OCI-LY7 (cell line): Measurements from ENCODE around the gene OPCML.

ENCODE experiments used
- EZH2phosphoT487 ChIP-seq: fragments of 200-600 bp; sonication (generic); IDR thresholded peaks from 2 replicates; pipeline ENCODE4 v1.6.1; 2018; ENCODE audit warnings: low read depth, borderline replicate concordance, mild to moderate bottlenecking, mixed run types, antibody characterized with exemption, low read length, moderate library complexity, mixed read lengths
- TF ChIP-seq, protein P1 (sequence below): fragments of 200-600 bp; sonication (generic); conservative IDR thresholded peaks from 2 replicates; pipeline ENCODE4 v1.5.1; 2014; ENCODE audit warnings: mild to moderate bottlenecking, antibody characterized with exemption, low read length, moderate library complexity, mixed read lengths

DNA sequence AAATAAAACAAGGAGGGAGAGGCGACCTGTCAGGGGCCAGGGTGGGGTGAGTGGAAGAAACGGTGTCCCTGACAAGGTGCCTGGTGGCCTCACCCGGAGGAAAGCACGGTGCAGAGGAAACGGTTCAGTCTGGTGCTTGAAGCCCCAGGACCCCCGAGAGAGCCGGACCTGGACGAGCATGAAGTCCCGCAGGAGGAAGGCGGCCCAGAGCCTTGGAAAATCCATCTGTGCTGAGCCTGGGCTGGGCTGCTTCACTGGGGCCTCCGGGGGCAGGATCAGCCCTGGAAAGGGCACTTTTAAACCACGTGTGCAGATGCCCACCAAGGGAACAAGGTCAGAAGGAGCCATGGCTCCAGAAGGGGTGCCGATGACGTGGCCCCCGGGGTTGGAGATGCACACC lies 467.3 kb downstream of the OPCML start:
- TF ChIP-seq, protein P1, sequence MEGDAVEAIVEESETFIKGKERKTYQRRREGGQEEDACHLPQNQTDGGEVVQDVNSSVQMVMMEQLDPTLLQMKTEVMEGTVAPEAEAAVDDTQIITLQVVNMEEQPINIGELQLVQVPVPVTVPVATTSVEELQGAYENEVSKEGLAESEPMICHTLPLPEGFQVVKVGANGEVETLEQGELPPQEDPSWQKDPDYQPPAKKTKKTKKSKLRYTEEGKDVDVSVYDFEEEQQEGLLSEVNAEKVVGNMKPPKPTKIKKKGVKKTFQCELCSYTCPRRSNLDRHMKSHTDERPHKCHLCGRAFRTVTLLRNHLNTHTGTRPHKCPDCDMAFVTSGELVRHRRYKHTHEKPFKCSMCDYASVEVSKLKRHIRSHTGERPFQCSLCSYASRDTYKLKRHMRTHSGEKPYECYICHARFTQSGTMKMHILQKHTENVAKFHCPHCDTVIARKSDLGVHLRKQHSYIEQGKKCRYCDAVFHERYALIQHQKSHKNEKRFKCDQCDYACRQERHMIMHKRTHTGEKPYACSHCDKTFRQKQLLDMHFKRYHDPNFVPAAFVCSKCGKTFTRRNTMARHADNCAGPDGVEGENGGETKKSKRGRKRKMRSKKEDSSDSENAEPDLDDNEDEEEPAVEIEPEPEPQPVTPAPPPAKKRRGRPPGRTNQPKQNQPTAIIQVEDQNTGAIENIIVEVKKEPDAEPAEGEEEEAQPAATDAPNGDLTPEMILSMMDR = no peak
- TF ChIP-seq EZH2phosphoT487 = no peak
